ENCODE results near the gene FBXO34.

- TF ChIP-seq, protein P1, sequence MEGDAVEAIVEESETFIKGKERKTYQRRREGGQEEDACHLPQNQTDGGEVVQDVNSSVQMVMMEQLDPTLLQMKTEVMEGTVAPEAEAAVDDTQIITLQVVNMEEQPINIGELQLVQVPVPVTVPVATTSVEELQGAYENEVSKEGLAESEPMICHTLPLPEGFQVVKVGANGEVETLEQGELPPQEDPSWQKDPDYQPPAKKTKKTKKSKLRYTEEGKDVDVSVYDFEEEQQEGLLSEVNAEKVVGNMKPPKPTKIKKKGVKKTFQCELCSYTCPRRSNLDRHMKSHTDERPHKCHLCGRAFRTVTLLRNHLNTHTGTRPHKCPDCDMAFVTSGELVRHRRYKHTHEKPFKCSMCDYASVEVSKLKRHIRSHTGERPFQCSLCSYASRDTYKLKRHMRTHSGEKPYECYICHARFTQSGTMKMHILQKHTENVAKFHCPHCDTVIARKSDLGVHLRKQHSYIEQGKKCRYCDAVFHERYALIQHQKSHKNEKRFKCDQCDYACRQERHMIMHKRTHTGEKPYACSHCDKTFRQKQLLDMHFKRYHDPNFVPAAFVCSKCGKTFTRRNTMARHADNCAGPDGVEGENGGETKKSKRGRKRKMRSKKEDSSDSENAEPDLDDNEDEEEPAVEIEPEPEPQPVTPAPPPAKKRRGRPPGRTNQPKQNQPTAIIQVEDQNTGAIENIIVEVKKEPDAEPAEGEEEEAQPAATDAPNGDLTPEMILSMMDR (IDR thresholded peaks at IDR 0.05; ENCODE audit: borderline replicate concordance, extremely low read depth, low read length, poor library complexity, severe bottlenecking): no peak
- TF ChIP-seq EZH2 (IDR thresholded peaks at IDR 0.05; ENCODE audit: borderline replicate concordance, low read depth, low read length, severe bottlenecking): no peak
Measured at GRCh38 chr14:55303691-55304145, 32.5 kb downstream of the FBXO34 start.
